Hepatocyte (in vitro differentiated cells): ENCODE measurements around the gene CTBP1.

Experiments used
- CTCF ChIP-seq: fragments of 200-600 bp; sonication (generic); IDR thresholded peaks from 2 replicates; pipeline ENCODE4 v1.5.1; 2016; ENCODE audit warnings: antibody characterized with exemption, mild to moderate bottlenecking; ENCODE audit not compliant: poor library complexity
- EZH2 ChIP-seq: fragments of 200-600 bp; sonication (generic); IDR thresholded peaks from 2 replicates; pipeline ENCODE4 v1.6.1; 2016; ENCODE audit warnings: antibody characterized with exemption, mild to moderate bottlenecking, borderline replicate concordance
- EZH2phosphoT487 ChIP-seq: fragments of 200-600 bp; sonication (generic); IDR thresholded peaks from one replicate; pipeline ENCODE4 v1.6.1; 2018; ENCODE audit warnings: antibody characterized with exemption, mild to moderate bottlenecking, low read depth, moderate library complexity; ENCODE audit not compliant: unreplicated experiment, severe bottlenecking

GRCh38 chr4:1182313-1182712 is 66.6 kb downstream of the CTBP1 start:
- no peak for TF ChIP-seq CTCF
- TF ChIP-seq EZH2 = no peak
- no peak for TF ChIP-seq EZH2phosphoT487
